Measurements from ENCODE around the gene B4GALT2.
A peak's percentile ranks its signal among the peaks of the same experiment; 100 is the strongest.

Gene B4GALT2

GRCh38 chr1:44002606-44003157, 23.7 kb downstream of the B4GALT2 start:
- Histone ChIP-seq H3K9ac (ENCODE audit: low read depth in 1 of 2, low read length in 2 of 2) (no peak overlapping the region), H3K27ac (ENCODE audit: low read depth in 2 of 2, low read length in 2 of 2) (no peak overlapping the region), H3K4me1 (ENCODE audit: control insufficient read depth in 2 of 2, insufficient read depth in 2 of 2, low read length in 2 of 2) (peaks cover 7 to 10% of the 10 kb centered on the region in 2 donors), H3K9me3 (ENCODE audit: control insufficient read depth in 2 of 2, low read length in 2 of 2) (no peaks in the 10 kb centered on the region), H3K27me3 (ENCODE audit: control insufficient read depth in 2 of 2, insufficient read depth in 2 of 2, low read length in 2 of 2) (no peaks in the 10 kb centered on the region), H3K4me3 (ENCODE audit: low read length in 2 of 2) (no peak overlapping the region), H3K36me3 (ENCODE audit: control insufficient read depth in 2 of 2, insufficient read depth in 2 of 2, low read length in 2 of 2) (peaks cover 0 to 8% of the 10 kb centered on the region in 2 donors)

DNA sequence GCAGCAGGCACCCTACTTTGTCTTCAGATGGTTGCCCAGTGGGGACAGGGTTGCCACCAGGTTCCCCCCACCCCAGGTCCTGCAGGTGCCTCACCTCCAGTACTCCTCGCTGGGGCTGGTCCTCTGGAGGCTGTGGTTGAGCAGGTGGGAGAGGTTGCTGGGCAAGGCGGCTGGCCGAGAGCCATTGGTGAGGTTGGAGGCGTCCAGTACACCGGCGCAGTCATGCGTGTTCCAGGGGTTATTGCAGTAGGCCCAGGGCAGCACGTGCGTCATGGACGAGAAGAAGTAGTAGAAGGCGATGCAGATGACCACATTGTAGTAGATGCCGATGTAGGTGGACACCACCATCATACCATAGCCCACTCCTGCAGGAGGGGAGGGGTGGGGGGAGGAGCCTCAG, 29.2 kb downstream of the B4GALT2 start:
- Histone ChIP-seq H3K4me3 (ENCODE audit: low read length in 2 of 2) (no peak overlapping the region), H3K27me3 (ENCODE audit: control insufficient read depth in 2 of 2, insufficient read depth in 2 of 2, low read length in 2 of 2) (no peaks in the 10 kb centered on the region), H3K4me1 (ENCODE audit: control insufficient read depth in 2 of 2, insufficient read depth in 2 of 2, low read length in 2 of 2) (peaks cover 9 to 20% of the 10 kb centered on the region in 2 donors), H3K27ac (ENCODE audit: low read depth in 2 of 2, low read length in 2 of 2) (no peak overlapping the region), H3K9me3 (ENCODE audit: control insufficient read depth in 2 of 2, low read length in 2 of 2) (no peaks in the 10 kb centered on the region), H3K9ac (ENCODE audit: low read depth in 1 of 2, low read length in 2 of 2) (no peak overlapping the region), H3K36me3 (ENCODE audit: control insufficient read depth in 2 of 2, insufficient read depth in 2 of 2, low read length in 2 of 2) (no peaks in the 10 kb centered on the region)

GRCh38 chr1:44010935-44011471, 32.0 kb downstream of the B4GALT2 start:
- peaks cover 18 to 44% of the 10 kb centered on the region in 2 donors for H3K4me1 ChIP-seq (ENCODE audit: control insufficient read depth in 2 of 2, insufficient read depth in 2 of 2, low read length in 2 of 2)
- no peak overlapping the region for H3K4me3 ChIP-seq (ENCODE audit: low read length in 2 of 2)
- no peak overlapping the region for H3K27ac ChIP-seq (ENCODE audit: low read depth in 2 of 2, low read length in 2 of 2)
- no peak overlapping the region for H3K9ac ChIP-seq (ENCODE audit: low read depth in 1 of 2, low read length in 2 of 2)
- H3K9me3 ChIP-seq (ENCODE audit: control insufficient read depth in 2 of 2, low read length in 2 of 2) = no peaks in the 10 kb centered on the region
- H3K36me3 ChIP-seq (ENCODE audit: control insufficient read depth in 2 of 2, insufficient read depth in 2 of 2, low read length in 2 of 2) = no peaks in the 10 kb centered on the region
- H3K27me3 ChIP-seq (ENCODE audit: control insufficient read depth in 2 of 2, insufficient read depth in 2 of 2, low read length in 2 of 2) = no peaks in the 10 kb centered on the region

DNA sequence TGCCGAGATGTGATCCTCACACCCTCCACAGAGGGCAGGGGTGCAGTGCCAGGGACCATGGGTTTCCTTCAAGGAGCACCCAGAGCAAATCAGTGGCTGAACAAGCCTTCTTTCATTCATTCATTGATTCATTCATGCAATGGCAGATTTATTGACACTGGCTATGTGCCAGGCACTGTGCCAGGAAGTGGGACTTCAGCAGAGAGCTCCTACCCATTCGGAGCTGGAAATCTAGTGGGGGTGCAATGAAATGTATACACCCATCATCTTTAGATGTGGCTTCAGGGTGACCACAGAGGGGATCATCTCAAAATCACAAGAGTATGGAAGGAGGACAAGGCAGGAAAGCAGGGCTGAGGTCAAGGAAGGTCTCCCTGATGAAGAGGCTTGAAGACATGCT, 33.4 kb downstream of the B4GALT2 start:
- Histone ChIP-seq H3K27me3 (ENCODE audit: control insufficient read depth in 2 of 2, insufficient read depth in 2 of 2, low read length in 2 of 2) (no peaks in the 10 kb centered on the region), H3K36me3 (ENCODE audit: control insufficient read depth in 2 of 2, insufficient read depth in 2 of 2, low read length in 2 of 2) (no peaks in the 10 kb centered on the region), H3K9ac (ENCODE audit: low read depth in 1 of 2, low read length in 2 of 2) (no peak overlapping the region), H3K27ac (ENCODE audit: low read depth in 2 of 2, low read length in 2 of 2) (no peak overlapping the region), H3K9me3 (ENCODE audit: control insufficient read depth in 2 of 2, low read length in 2 of 2) (no peaks in the 10 kb centered on the region), H3K4me3 (ENCODE audit: low read length in 2 of 2) (no peak overlapping the region), H3K4me1 (ENCODE audit: control insufficient read depth in 2 of 2, insufficient read depth in 2 of 2, low read length in 2 of 2) (peaks cover 18 to 44% of the 10 kb centered on the region in 2 donors)

- Histone ChIP-seq H3K9ac (ENCODE audit: low read depth in 1 of 2, low read length in 2 of 2) (no peak overlapping the region), H3K27me3 (ENCODE audit: control insufficient read depth in 2 of 2, insufficient read depth in 2 of 2, low read length in 2 of 2) (no peaks in the 10 kb centered on the region), H3K4me1 (ENCODE audit: control insufficient read depth in 2 of 2, insufficient read depth in 2 of 2, low read length in 2 of 2) (peaks cover 18 to 44% of the 10 kb centered on the region in 2 donors), H3K4me3 (ENCODE audit: low read length in 2 of 2) (no peak overlapping the region), H3K36me3 (ENCODE audit: control insufficient read depth in 2 of 2, insufficient read depth in 2 of 2, low read length in 2 of 2) (no peaks in the 10 kb centered on the region), H3K9me3 (ENCODE audit: control insufficient read depth in 2 of 2, low read length in 2 of 2) (no peaks in the 10 kb centered on the region), H3K27ac (ENCODE audit: low read depth in 2 of 2, low read length in 2 of 2) (no peak overlapping the region)
Observed at GRCh38 chr1:44012941-44013609, 34.1 kb downstream of the B4GALT2 start.

DNA sequence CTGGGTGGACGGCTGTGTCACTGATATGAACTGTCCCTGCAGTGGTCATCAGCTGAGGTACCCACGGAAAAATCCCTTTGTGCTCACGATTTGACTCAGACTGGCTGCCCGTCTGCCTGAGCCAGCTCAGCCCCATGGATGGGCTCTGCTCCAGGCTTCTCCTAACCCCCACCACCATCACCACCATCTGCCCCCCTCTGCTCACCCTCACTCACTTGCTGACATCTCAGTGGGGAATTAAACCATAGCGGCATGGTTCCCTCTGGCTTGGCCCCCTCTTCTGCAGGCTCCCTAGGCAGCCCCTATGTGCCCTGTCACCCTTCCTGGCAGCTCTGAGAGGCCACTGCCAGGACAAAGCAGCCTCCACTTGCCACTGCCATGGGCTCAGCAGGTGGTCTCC, 34.9 kb downstream of the B4GALT2 start:
- Histone ChIP-seq H3K9me3 (ENCODE audit: control insufficient read depth in 2 of 2, low read length in 2 of 2) (no peaks in the 10 kb centered on the region), H3K4me1 (ENCODE audit: control insufficient read depth in 2 of 2, insufficient read depth in 2 of 2, low read length in 2 of 2) (peaks cover 18 to 44% of the 10 kb centered on the region in 2 donors), H3K4me3 (ENCODE audit: low read length in 2 of 2) (no peak overlapping the region), H3K36me3 (ENCODE audit: control insufficient read depth in 2 of 2, insufficient read depth in 2 of 2, low read length in 2 of 2) (no peaks in the 10 kb centered on the region), H3K9ac (ENCODE audit: low read depth in 1 of 2, low read length in 2 of 2) (peak overlapping the region in 1 of 2 donors; percentile 81), H3K27ac (ENCODE audit: low read depth in 2 of 2, low read length in 2 of 2) (peak overlapping the region; percentile 82 to 96), H3K27me3 (ENCODE audit: control insufficient read depth in 2 of 2, insufficient read depth in 2 of 2, low read length in 2 of 2) (no peaks in the 10 kb centered on the region)

- Histone ChIP-seq H3K9me3 (ENCODE audit: control insufficient read depth in 2 of 2, low read length in 2 of 2) (no peaks in the 10 kb centered on the region), H3K36me3 (ENCODE audit: control insufficient read depth in 2 of 2, insufficient read depth in 2 of 2, low read length in 2 of 2) (no peaks in the 10 kb centered on the region), H3K27ac (ENCODE audit: low read depth in 2 of 2, low read length in 2 of 2) (peak overlapping the region; percentile 82 to 96), H3K9ac (ENCODE audit: low read depth in 1 of 2, low read length in 2 of 2) (peak overlapping the region in 1 of 2 donors; percentile 81), H3K4me3 (ENCODE audit: low read length in 2 of 2) (no peak overlapping the region), H3K27me3 (ENCODE audit: control insufficient read depth in 2 of 2, insufficient read depth in 2 of 2, low read length in 2 of 2) (no peaks in the 10 kb centered on the region), H3K4me1 (ENCODE audit: control insufficient read depth in 2 of 2, insufficient read depth in 2 of 2, low read length in 2 of 2) (peaks cover 18 to 44% of the 10 kb centered on the region in 2 donors)
Observed at GRCh38 chr1:44014365-44015104, 35.5 kb downstream of the B4GALT2 start.

DNA sequence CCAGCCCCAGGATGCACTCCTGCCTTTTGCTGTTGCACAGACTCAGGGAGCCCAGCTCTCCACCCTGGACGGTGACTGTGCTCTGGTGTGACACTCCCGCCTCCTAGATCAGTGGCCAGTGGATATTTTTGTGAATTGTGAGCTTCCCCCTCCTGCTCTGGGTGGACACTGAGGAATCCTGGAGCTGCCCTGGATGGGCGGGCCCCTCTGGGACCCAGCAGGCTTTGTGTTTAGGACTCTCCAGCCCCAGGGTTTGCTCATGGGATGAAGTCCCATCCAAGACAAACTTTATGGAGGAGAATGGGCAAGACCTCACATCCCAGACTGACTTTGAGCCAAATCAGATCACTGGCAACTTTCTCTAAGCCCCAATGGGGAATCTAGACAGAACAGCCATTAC, 36.2 kb downstream of the B4GALT2 start:
- H3K9me3 ChIP-seq (ENCODE audit: control insufficient read depth in 2 of 2, low read length in 2 of 2) = no peaks in the 10 kb centered on the region
- peak overlapping the region in 1 of 2 donors; percentile 81 for H3K9ac ChIP-seq (ENCODE audit: low read depth in 1 of 2, low read length in 2 of 2)
- no peak overlapping the region for H3K4me3 ChIP-seq (ENCODE audit: low read length in 2 of 2)
- peaks cover 18 to 44% of the 10 kb centered on the region in 2 donors for H3K4me1 ChIP-seq (ENCODE audit: control insufficient read depth in 2 of 2, insufficient read depth in 2 of 2, low read length in 2 of 2)
- no peaks in the 10 kb centered on the region for H3K27me3 ChIP-seq (ENCODE audit: control insufficient read depth in 2 of 2, insufficient read depth in 2 of 2, low read length in 2 of 2)
- peak overlapping the region in 1 of 2 donors; percentile 96 for H3K27ac ChIP-seq (ENCODE audit: low read depth in 2 of 2, low read length in 2 of 2)
- peaks cover 0 to 1% of the 10 kb centered on the region in 2 donors for H3K36me3 ChIP-seq (ENCODE audit: control insufficient read depth in 2 of 2, insufficient read depth in 2 of 2, low read length in 2 of 2)

DNA sequence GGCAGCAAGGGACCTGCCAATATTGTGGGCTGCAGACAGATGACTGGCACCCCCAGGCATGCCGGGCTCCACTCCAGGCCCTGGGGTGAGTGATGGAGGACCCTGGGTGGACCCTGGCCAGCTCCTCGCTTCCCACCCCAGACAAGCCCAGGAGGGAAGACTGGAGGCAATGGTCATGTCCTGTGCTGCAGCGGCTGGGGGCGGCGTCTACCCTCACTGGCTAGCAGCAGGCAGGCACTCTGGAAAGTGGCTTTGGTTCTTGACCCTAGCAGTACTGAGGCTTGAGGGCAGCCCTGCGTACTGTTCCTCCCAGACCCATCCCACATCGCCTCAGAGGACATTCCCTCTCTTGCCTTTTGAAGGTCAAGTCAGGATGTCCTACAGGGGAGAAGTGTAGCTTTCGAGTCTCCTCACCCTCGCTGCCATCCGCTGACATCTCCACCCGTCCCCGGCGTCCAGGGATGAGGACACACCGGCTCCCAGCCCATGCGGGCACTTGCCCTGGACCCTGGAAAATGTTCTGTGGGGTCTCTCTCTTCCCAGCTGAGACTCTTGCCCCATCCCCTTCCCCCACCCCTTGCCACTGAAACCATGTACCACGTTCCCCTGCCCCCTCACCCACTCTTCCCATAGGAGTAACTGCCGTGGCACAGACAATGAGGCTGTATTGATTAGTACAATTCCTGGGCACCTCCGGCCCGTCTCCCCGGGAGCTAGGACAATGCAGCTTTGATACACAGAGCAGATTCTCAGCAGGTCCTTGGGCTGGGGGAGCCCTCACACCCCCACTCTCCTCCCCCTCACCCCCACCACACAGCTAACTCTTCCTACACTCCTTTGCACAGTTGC, 37.3 kb downstream of the B4GALT2 start:
- Histone ChIP-seq H3K27ac (ENCODE audit: low read depth in 2 of 2, low read length in 2 of 2) (peak overlapping the region in 1 of 2 donors; percentile 96), H3K4me1 (ENCODE audit: control insufficient read depth in 2 of 2, insufficient read depth in 2 of 2, low read length in 2 of 2) (peaks cover 17 to 42% of the 10 kb centered on the region in 2 donors), H3K4me3 (ENCODE audit: low read length in 2 of 2) (no peak overlapping the region), H3K36me3 (ENCODE audit: control insufficient read depth in 2 of 2, insufficient read depth in 2 of 2, low read length in 2 of 2) (peaks cover 1 to 2% of the 10 kb centered on the region in 2 donors), H3K9ac (ENCODE audit: low read depth in 1 of 2, low read length in 2 of 2) (no peak overlapping the region), H3K9me3 (ENCODE audit: control insufficient read depth in 2 of 2, low read length in 2 of 2) (no peaks in the 10 kb centered on the region), H3K27me3 (ENCODE audit: control insufficient read depth in 2 of 2, insufficient read depth in 2 of 2, low read length in 2 of 2) (no peaks in the 10 kb centered on the region)
